NOMO-1 (cell line): ENCODE measurements around the gene CFP.

Experiments used
- DNase-seq, 2 experiments: peaks; one replicate each; lab custom pipeline; 2025; ENCODE audit not compliant: unreplicated experiment in 2 of 2; lab: John Stamatoyannopoulos, UW

CFP gene

GRCh38 chrX:47638816-47639215, 9.1 kb upstream of the CFP start:
- no peak for DNase-seq

GRCh38 chrX:47637546-47638195, 7.9 kb upstream of the CFP start:
- no peak for DNase-seq

- DNase-seq: no peak
These were observed 5.3 kb upstream of the CFP start for GRCh38 chrX:47634871-47635575.

GRCh38 chrX:47633689-47634590, 4.2 kb upstream of the CFP start:
- peak in 1 of 2 experiments; percentile 17 for DNase-seq

GRCh38 chrX:47632666-47633065, 2.9 kb upstream of the CFP start:
- DNase-seq: no peak

- no peak for DNase-seq
These were observed 1.9 kb upstream of the CFP start for GRCh38 chrX:47631676-47632075.

- peak in 1 of 2 experiments; percentile 15 for DNase-seq
These were observed 748 bp downstream of the CFP start for GRCh38 chrX:47628982-47629381.

- no peak for DNase-seq
These were observed 4.4 kb downstream of the CFP start for GRCh38 chrX:47625365-47625764.

GRCh38 chrX:47623540-47624027, 6.1 kb downstream of the CFP start:
- no peak for DNase-seq

- no peak for DNase-seq
These were observed 7.9 kb downstream of the CFP start for GRCh38 chrX:47621851-47622250.

- no peak for DNase-seq
These were observed 9.4 kb downstream of the CFP start for GRCh38 chrX:47620303-47620685.

- DNase-seq: peak; percentile 59 to 67
These were observed 10.0 kb downstream of the CFP start, which contains the start of gene SYN1 for GRCh38 chrX:47619486-47620302. Gene SYN1, minus strand, starts transcription at chrX:47619857. Its CDS starts 129 bp downstream, at chrX:47619728.

- no peak for DNase-seq
These were observed 10.7 kb downstream of the CFP start for GRCh38 chrX:47618923-47619485.

GRCh38 chrX:47614618-47615017, 15.1 kb downstream of the CFP start:
- DNase-seq: no peak

- DNase-seq: no peak
These were observed 16.6 kb downstream of the CFP start for GRCh38 chrX:47613082-47613481.

GRCh38 chrX:47612418-47612817, 17.3 kb downstream of the CFP start:
- no peak for DNase-seq

- no peak for DNase-seq
These were observed 17.8 kb downstream of the CFP start for GRCh38 chrX:47611926-47612325.

GRCh38 chrX:47611489-47611888, 18.2 kb downstream of the CFP start:
- DNase-seq: no peak

GRCh38 chrX:47610511-47610910, 19.2 kb downstream of the CFP start:
- no peak for DNase-seq
